CD4-positive, CD25-positive, alpha-beta regulatory T cell (primary cell): ENCODE data around the gene ULK2. TPM values are rescaled to one million over a fixed set of nuclear protein-coding genes. Genes with fewer than 3 reads are reported as not detected.

ENCODE experiments used
- ATAC-seq, 2 donors: fragments of 150-1000 bp; cut with Tn5 transposase; one replicate each; pipeline ENCODE4 v1.10.0; 2021; ENCODE audit warnings: low read depth in 2 of 2, moderate number of reproducible peaks in 2 of 2, moderate library complexity in 1 of 2
- DNase-seq, 3 donors: peaks; one replicate each; pipeline versions ENCODE4 v3.0.0 to v3.0.0-alpha.2; 2012 to 2022; ENCODE audit warnings: mixed read lengths in 1 of 3
- H3K27ac ChIP-seq: one replicate; pipeline ENCODE4 v1.7.0; 2013; ENCODE audit warnings: mild to moderate bottlenecking, low read length; ENCODE audit not compliant: insufficient read depth, poor library complexity, severe bottlenecking
- H3K27me3 ChIP-seq: one replicate; pipeline ENCODE4 v1.7.0; 2013; ENCODE audit warnings: low read length; ENCODE audit not compliant: control insufficient read depth, insufficient read depth
- H3K36me3 ChIP-seq: one replicate; pipeline ENCODE4 v1.7.0; 2013; ENCODE audit warnings: mild to moderate bottlenecking, low read length, moderate library complexity; ENCODE audit not compliant: control insufficient read depth, insufficient read depth
- H3K4me1 ChIP-seq: 2 replicates; pipeline ENCODE4 v1.7.0; 2013; ENCODE audit warnings: mild to moderate bottlenecking, low read length; ENCODE audit not compliant: insufficient read depth, control insufficient read depth, poor library complexity, severe bottlenecking
- H3K4me3 ChIP-seq: one replicate; pipeline ENCODE4 v1.7.0; 2013; ENCODE audit warnings: low read depth, mild to moderate bottlenecking, low read length, moderate library complexity
- H3K9me3 ChIP-seq, 2 experiments: 1 replicate in 1 of 2; 2 replicates in 1 of 2; pipeline ENCODE4 v1.7.0; 2013; ENCODE audit warnings: low read length in 2 of 2, mild to moderate bottlenecking in 1 of 2, moderate library complexity in 1 of 2; ENCODE audit not compliant: control insufficient read depth in 2 of 2
- H3K27ac Mint-ChIP-seq, 3 donors: one replicate each; pipeline ENCODE4 v1.8.0; 2020 to 2022; ENCODE audit warnings: mild to moderate bottlenecking in 3 of 3, mixed read lengths in 3 of 3, moderate library complexity in 2 of 3
- H3K27me3 Mint-ChIP-seq: one replicate; pipeline ENCODE4 v1.8.0; 2022; ENCODE audit warnings: mild to moderate bottlenecking, mixed read lengths
- H3K36me3 Mint-ChIP-seq: one replicate; pipeline ENCODE4 v1.8.0; 2020; ENCODE audit warnings: mixed read lengths
- H3K4me1 Mint-ChIP-seq, 4 donors: one replicate each; pipeline ENCODE4 v1.8.0; 2020 to 2022; ENCODE audit warnings: mixed read lengths in 4 of 4, mild to moderate bottlenecking in 1 of 4
- H3K4me3 Mint-ChIP-seq, 4 donors: one replicate each; pipeline ENCODE4 v1.8.0; 2020 to 2022; ENCODE audit warnings: mild to moderate bottlenecking in 4 of 4, mixed read lengths in 4 of 4, moderate library complexity in 3 of 4
- H3K9me3 Mint-ChIP-seq, 7 donors: one replicate each; pipeline ENCODE4 v1.8.0; 2020 to 2022; ENCODE audit warnings: mixed read lengths in 7 of 7, mild to moderate bottlenecking in 3 of 7, moderate library complexity in 2 of 7
- polyA plus RNA-seq, 4 donors: library from polyadenylated mRNA; unstranded; fragments of 300-500 nt; fragmentation: Illumina TruSeq; gene quantifications; one replicate each; pipeline ENCODE4 v1.2.3, GENCODE V29; 2021
- total RNA-seq: library from RNA; stranded (reverse); gene quantifications from one replicate; pipeline ENCODE4 v1.2.3, GENCODE V29; 2022

The ULK2 gene
- 12.0 TPM for total RNA-seq
- 1 to 10 TPM; 2.9 to 5.6 (median 4.2) TPM for polyA plus RNA-seq

DNA sequence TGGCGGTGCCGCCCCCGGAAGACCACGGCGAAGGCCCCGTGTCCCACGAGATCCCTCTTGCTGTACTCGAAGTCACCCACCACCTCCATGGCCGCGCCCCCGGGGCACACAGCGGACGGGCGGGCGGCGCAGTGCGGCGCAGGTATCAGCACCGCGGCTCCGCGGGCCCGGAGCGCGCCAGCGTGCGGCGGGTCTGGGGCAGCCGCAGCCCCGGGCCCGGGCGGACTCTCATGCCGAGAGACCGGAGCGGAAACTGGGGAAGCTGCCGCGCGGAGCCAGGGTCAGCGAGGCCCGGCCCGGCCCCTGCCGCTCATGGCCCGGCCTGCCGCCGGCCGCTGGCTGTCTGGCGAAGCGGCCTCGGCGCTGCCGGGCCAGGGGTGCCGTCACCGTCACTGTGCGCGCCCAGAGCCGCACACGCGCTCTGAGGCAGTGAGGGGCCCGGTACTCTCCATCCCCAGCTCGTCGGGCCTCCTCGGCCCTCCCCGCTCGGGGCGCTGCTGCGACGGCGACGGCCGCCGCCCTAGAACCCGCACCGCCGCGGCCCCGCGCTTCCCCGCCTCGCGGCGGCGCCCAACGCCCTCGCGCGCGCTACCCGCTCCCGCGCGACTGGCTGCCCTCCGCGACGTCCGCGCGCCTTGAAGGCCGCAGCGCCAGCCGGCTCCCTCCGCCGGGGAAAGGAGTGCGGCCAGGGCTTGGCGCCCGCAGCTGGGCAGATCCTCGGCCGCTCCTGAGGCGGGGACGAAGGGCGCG, at the start of gene ULK2:
Gene ULK2, minus strand, starts transcription at position 608 of the 750 bp plus-strand sequence. Its CDS starts 519 bp downstream, at position 89.
- H3K4me3 Mint-ChIP-seq = peak within 1 kb of the TSS; percentile 82 to 92 (median 84)
- no peaks in the 10 kb centered on the region for H3K9me3 ChIP-seq
- H3K4me1 Mint-ChIP-seq = peaks cover 0 to 22% (median 2%) of the 10 kb centered on the region in 4 donors
- H3K36me3 ChIP-seq = no peaks in the 10 kb centered on the region
- H3K4me3 ChIP-seq = peak within 1 kb of the TSS; percentile 42
- no peaks in the 10 kb centered on the region for H3K27me3 Mint-ChIP-seq
- no peaks in the 10 kb centered on the region for H3K9me3 Mint-ChIP-seq
- H3K27me3 ChIP-seq = peaks cover 2% of the 10 kb centered on the region
- H3K4me1 ChIP-seq = peaks cover 7% of the 10 kb centered on the region
- H3K36me3 Mint-ChIP-seq = peaks cover 8% of the 10 kb centered on the region
- H3K27ac ChIP-seq = no peak within 1 kb of the TSS
- peak; percentile 7 to 59 (median 37) for DNase-seq
- peak within 1 kb of the TSS; percentile 42 to 85 (median 63) for H3K27ac Mint-ChIP-seq
- ATAC-seq = peak; percentile 69 to 72

DNA sequence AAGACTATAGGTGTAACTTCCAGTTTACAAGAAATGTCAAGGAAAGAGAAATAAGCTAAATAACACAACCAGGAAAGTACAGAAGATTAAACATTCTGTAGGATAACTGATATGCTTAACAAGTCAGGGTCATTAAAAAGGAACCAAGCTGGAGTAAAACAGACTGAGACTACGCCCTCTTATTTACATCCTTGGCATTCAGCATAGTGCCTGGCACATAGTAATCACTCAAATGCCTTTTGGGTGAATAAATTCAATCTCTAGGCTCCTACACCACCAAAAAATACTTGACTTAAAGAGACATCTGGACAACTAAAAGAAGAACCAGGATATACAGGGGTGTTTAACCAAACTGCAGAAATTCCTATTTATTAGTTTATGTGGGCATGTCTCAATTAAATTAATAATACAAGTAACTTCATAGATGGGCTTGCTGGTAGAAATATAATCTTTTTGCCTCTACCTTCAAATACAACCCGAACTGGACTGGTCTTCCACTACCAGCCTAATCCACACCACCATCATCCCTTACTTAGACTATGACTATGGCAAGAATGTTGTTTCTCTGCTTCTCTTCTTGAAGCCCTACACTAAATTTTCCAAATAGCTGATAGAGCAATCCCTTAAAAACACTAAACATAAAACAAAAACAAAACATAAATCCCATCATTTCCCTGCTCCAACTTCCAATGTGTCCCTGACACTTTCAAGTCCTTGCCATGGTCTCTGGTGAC, 47.7 kb upstream of the ULK2 start:
- peak overlapping the region; percentile 54 to 65 (median 62) for H3K27ac Mint-ChIP-seq
- DNase-seq (no peak), ATAC-seq (no peak)
- peaks cover 69% of the 10 kb centered on the region for H3K36me3 ChIP-seq
- no peaks in the 10 kb centered on the region for H3K9me3 Mint-ChIP-seq
- no peaks in the 10 kb centered on the region for H3K4me1 ChIP-seq
- H3K9me3 ChIP-seq = no peaks in the 10 kb centered on the region
- H3K27ac ChIP-seq = no peak overlapping the region
- no peak overlapping the region for H3K4me3 ChIP-seq
- H3K4me1 Mint-ChIP-seq = peaks cover 0 to 12% (median 4%) of the 10 kb centered on the region in 4 donors
- no peak overlapping the region for H3K4me3 Mint-ChIP-seq
- H3K27me3 Mint-ChIP-seq = no peaks in the 10 kb centered on the region
- peaks cover 39% of the 10 kb centered on the region for H3K36me3 Mint-ChIP-seq
- no peaks in the 10 kb centered on the region for H3K27me3 ChIP-seq

DNA sequence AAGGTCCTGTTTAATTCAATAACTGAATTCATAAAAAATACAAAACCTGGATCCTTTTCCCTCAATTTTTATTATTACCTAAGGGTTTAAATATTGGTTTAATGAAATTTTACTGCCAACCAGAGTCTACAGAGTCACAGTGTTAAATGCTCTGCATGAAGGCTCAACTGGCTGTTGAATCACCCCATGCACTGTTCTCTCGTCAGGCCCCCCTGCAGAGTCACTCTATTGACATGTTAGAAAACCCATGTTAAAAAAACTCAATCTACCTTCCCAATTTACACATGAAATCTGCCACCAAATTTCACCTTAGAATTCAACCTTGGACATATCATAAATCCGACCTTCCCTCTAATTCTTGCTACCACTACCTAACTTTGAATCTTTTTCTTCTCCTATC, 43.3 kb upstream of the ULK2 start:
- peak overlapping the region in 1 of 3 donors; percentile 72 for H3K27ac Mint-ChIP-seq
- H3K27me3 Mint-ChIP-seq = no peaks in the 10 kb centered on the region
- H3K4me1 Mint-ChIP-seq = peaks cover 0 to 9% (median 3%) of the 10 kb centered on the region in 4 donors
- no peak for ATAC-seq
- H3K9me3 ChIP-seq = no peaks in the 10 kb centered on the region
- no peak overlapping the region for H3K4me3 Mint-ChIP-seq
- H3K4me1 ChIP-seq = no peaks in the 10 kb centered on the region
- no peak for DNase-seq
- no peaks in the 10 kb centered on the region for H3K27me3 ChIP-seq
- H3K4me3 ChIP-seq = no peak overlapping the region
- H3K9me3 Mint-ChIP-seq = no peaks in the 10 kb centered on the region
- peak overlapping the region; percentile 1 for H3K27ac ChIP-seq
- peaks cover 72% of the 10 kb centered on the region for H3K36me3 ChIP-seq
- peaks cover 46% of the 10 kb centered on the region for H3K36me3 Mint-ChIP-seq

- Mint-ChIP-seq H3K4me3 (no peak overlapping the region), H3K27me3 (no peaks in the 10 kb centered on the region), H3K27ac (peak overlapping the region in 2 of 3 donors; percentile 68 to 82), H3K4me1 (peaks cover 0 to 2% (median 0%) of the 10 kb centered on the region in 4 donors), H3K36me3 (peaks cover 40% of the 10 kb centered on the region), H3K9me3 (no peaks in the 10 kb centered on the region)
- Histone ChIP-seq H3K4me1 (no peaks in the 10 kb centered on the region), H3K27ac (no peak overlapping the region), H3K9me3 (no peaks in the 10 kb centered on the region), H3K4me3 (no peak overlapping the region), H3K27me3 (no peaks in the 10 kb centered on the region), H3K36me3 (peaks cover 74% of the 10 kb centered on the region)
- ATAC-seq (no peak), DNase-seq (no peak)
These were observed 41.4 kb upstream of the ULK2 start for GRCh38 chr17:19909139-19909538.

- ATAC-seq = no peak
- peaks cover 38% of the 10 kb centered on the region for H3K36me3 Mint-ChIP-seq
These were observed 37.8 kb upstream of the ULK2 start for GRCh38 chr17:19905502-19905901.

GRCh38 chr17:19904924-19905323, 37.2 kb upstream of the ULK2 start:
- H3K4me1 Mint-ChIP-seq = peaks cover 0 to 2% (median 0%) of the 10 kb centered on the region in 4 donors

More at GRCh38 chr17:19905502-19905901, 37.8 kb upstream of the ULK2 start:
- Histone ChIP-seq H3K27me3 (no peaks in the 10 kb centered on the region), H3K36me3 (peaks cover 67% of the 10 kb centered on the region), H3K4me1 (no peaks in the 10 kb centered on the region), H3K27ac (no peak overlapping the region), H3K9me3 (no peaks in the 10 kb centered on the region), H3K4me3 (no peak overlapping the region)
- Mint-ChIP-seq H3K4me1 (peaks cover 0 to 2% (median 0%) of the 10 kb centered on the region in 4 donors), H3K4me3 (no peak overlapping the region), H3K9me3 (peaks cover 0 to 1% (median 0%) of the 10 kb centered on the region in 7 donors), H3K27me3 (no peaks in the 10 kb centered on the region), H3K27ac (peak overlapping the region in 1 of 3 donors; percentile 80)
- DNase-seq = no peak

GRCh38 chr17:19904412-19904811, 36.7 kb upstream of the ULK2 start:
- Histone ChIP-seq H3K27me3 (no peaks in the 10 kb centered on the region), H3K4me3 (no peak overlapping the region), H3K27ac (no peak overlapping the region), H3K4me1 (no peaks in the 10 kb centered on the region), H3K36me3 (peaks cover 64% of the 10 kb centered on the region), H3K9me3 (no peaks in the 10 kb centered on the region)
- H3K36me3 Mint-ChIP-seq = peaks cover 35% of the 10 kb centered on the region
- no peak overlapping the region for H3K27ac Mint-ChIP-seq
- peaks cover 0 to 1% (median 0%) of the 10 kb centered on the region in 7 donors for H3K9me3 Mint-ChIP-seq
- no peak for ATAC-seq
- H3K4me1 Mint-ChIP-seq = no peaks in the 10 kb centered on the region
- no peak for DNase-seq
- H3K27me3 Mint-ChIP-seq = no peaks in the 10 kb centered on the region
- H3K4me3 Mint-ChIP-seq = no peak overlapping the region

More at GRCh38 chr17:19904924-19905323, 37.2 kb upstream of the ULK2 start:
- H3K4me3 Mint-ChIP-seq = no peak overlapping the region
- Histone ChIP-seq H3K9me3 (no peaks in the 10 kb centered on the region), H3K4me3 (no peak overlapping the region), H3K4me1 (no peaks in the 10 kb centered on the region), H3K36me3 (peaks cover 69% of the 10 kb centered on the region), H3K27me3 (no peaks in the 10 kb centered on the region), H3K27ac (no peak overlapping the region)
- DNase-seq (no peak), ATAC-seq (no peak)
- peaks cover 37% of the 10 kb centered on the region for H3K36me3 Mint-ChIP-seq
- H3K27ac Mint-ChIP-seq = peak overlapping the region in 1 of 3 donors; percentile 80
- peaks cover 0 to 1% (median 0%) of the 10 kb centered on the region in 7 donors for H3K9me3 Mint-ChIP-seq
- H3K27me3 Mint-ChIP-seq = no peaks in the 10 kb centered on the region
